Measurements from ENCODE around the gene OR52N2. TPM values are rescaled to one million over a fixed set of nuclear protein-coding genes. Genes with fewer than 3 reads are reported as not detected.

OR52N2 gene
- total RNA-seq, 2 experiments from 2014 or later, result not detected

DNA sequence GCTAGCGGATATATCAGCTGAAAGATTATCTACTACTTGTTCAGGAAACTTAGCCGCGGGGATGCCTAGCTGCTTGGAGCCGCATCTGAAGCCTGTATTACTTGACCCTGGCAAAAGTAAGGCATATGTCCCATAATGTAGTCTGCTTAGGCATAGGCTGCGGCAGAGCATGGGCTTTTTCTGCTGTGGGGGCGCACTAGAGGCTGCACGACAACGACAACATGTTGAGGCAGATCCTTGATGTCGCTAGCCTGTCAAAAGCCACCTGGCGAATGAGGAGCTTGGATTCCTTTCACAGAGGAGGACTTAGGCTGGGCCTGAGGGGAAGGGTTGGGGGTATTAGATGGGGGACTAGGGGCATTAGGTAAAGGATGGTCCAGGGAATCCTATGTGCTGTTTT is 1.1 kb upstream of the OR52N2 start:
- Histone ChIP-seq H3K79me2 (ENCODE audit: insufficient read depth, low read depth, low read length) (no peaks in the 10 kb centered on the region), H3K4me1 (ENCODE audit: insufficient read depth, low read length, poor library complexity, severe bottlenecking) (no peaks in the 10 kb centered on the region), H3K4me3 (ENCODE audit: low read depth, low read length, poor library complexity, severe bottlenecking) (no peak overlapping the region), H3K36me3 (ENCODE audit: insufficient read depth, low read length) (no peaks in the 10 kb centered on the region), H3K9me3 (ENCODE audit: low read length) (no peaks in the 10 kb centered on the region), H3K4me2 (ENCODE audit: low read length) (no peak overlapping the region), H3K27ac (ENCODE audit: low read depth, low read length, poor library complexity, severe bottlenecking) (no peak overlapping the region), H4K20me1 (ENCODE audit: insufficient read depth, low read length) (no peaks in the 10 kb centered on the region), H2AFZ (ENCODE audit: low read length) (no peak overlapping the region), H3K9me2 (ENCODE audit: insufficient read depth, low read length) (no peaks in the 10 kb centered on the region)
- ChIA-PET CTCF (ENCODE audit: unreplicated experiment) (no interaction called here), POLR2A (no interaction called here)
- BruUV-seq (replicated peaks), result no TSS peak
- TF ChIP-seq, protein P1, sequence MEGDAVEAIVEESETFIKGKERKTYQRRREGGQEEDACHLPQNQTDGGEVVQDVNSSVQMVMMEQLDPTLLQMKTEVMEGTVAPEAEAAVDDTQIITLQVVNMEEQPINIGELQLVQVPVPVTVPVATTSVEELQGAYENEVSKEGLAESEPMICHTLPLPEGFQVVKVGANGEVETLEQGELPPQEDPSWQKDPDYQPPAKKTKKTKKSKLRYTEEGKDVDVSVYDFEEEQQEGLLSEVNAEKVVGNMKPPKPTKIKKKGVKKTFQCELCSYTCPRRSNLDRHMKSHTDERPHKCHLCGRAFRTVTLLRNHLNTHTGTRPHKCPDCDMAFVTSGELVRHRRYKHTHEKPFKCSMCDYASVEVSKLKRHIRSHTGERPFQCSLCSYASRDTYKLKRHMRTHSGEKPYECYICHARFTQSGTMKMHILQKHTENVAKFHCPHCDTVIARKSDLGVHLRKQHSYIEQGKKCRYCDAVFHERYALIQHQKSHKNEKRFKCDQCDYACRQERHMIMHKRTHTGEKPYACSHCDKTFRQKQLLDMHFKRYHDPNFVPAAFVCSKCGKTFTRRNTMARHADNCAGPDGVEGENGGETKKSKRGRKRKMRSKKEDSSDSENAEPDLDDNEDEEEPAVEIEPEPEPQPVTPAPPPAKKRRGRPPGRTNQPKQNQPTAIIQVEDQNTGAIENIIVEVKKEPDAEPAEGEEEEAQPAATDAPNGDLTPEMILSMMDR (conservative IDR thresholded peaks at IDR 0.05; ENCODE audit: low read length), result no peak
- TF ChIP-seq EZH2phosphoT487 (IDR thresholded peaks at IDR 0.05; ENCODE audit: borderline replicate concordance, low read depth, low read length), result no peak
- no peak for DNase-seq (ENCODE audit: low spot score)
- intact Hi-C loops (cut with micrococcal nuclease; ENCODE audit: unreplicated experiment), result loop anchor here (5.0 kb wide), 1 partner anchor 685 kb away; no protein-coding TSS in a partner anchor

DNA sequence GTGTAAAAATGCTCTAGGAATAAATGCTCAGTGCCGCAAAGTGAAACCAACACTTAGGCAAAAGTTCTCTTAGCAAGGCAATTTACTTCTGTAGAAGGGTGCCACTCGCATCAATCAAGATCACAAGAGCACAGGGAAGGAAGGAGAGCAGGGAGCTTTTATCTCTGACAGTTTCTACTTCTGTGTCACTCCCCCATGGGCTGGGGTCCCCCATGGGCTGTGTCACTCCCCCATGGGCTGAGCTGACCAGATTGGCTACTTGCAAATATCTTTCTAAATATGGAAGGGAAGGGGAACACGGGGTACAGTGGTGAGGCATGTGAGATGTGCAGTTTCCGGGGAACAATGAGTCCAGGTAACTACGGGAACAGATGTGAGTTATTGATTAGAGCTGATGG is 397 bp downstream of the OR52N2 start:
- ChIA-PET POLR2A (no interaction called here), CTCF (ENCODE audit: unreplicated experiment) (no interaction called here)
- H3K9me3 ChIP-seq (ENCODE audit: low read length), result no peaks in the 10 kb centered on the region
- H3K79me2 ChIP-seq (ENCODE audit: insufficient read depth, low read depth, low read length), result no peaks in the 10 kb centered on the region
- no TSS peak for BruUV-seq (replicated peaks)
- H3K4me3 ChIP-seq (ENCODE audit: low read depth, low read length, poor library complexity, severe bottlenecking), result no peak overlapping the region
- DNase-seq (ENCODE audit: low spot score), result no peak
- TF ChIP-seq, protein P1 (conservative IDR thresholded peaks at IDR 0.05; ENCODE audit: low read length), result no peak
- no peak for TF ChIP-seq EZH2phosphoT487 (IDR thresholded peaks at IDR 0.05; ENCODE audit: borderline replicate concordance, low read depth, low read length)
- intact Hi-C loops (cut with micrococcal nuclease; ENCODE audit: unreplicated experiment), result loop anchor here (5.0 kb wide), 1 partner anchor 687 kb away; no protein-coding TSS in a partner anchor
- H3K4me2 ChIP-seq (ENCODE audit: low read length), result peak overlapping the region; percentile 53
- no peaks in the 10 kb centered on the region for H4K20me1 ChIP-seq (ENCODE audit: insufficient read depth, low read length)
- no peaks in the 10 kb centered on the region for H3K4me1 ChIP-seq (ENCODE audit: insufficient read depth, low read length, poor library complexity, severe bottlenecking)
- no peaks in the 10 kb centered on the region for H3K36me3 ChIP-seq (ENCODE audit: insufficient read depth, low read length)
- no peaks in the 10 kb centered on the region for H3K9me2 ChIP-seq (ENCODE audit: insufficient read depth, low read length)
- no peak overlapping the region for H3K27ac ChIP-seq (ENCODE audit: low read depth, low read length, poor library complexity, severe bottlenecking)
- peak overlapping the region; percentile 75 for H2AFZ ChIP-seq (ENCODE audit: low read length)

DNA sequence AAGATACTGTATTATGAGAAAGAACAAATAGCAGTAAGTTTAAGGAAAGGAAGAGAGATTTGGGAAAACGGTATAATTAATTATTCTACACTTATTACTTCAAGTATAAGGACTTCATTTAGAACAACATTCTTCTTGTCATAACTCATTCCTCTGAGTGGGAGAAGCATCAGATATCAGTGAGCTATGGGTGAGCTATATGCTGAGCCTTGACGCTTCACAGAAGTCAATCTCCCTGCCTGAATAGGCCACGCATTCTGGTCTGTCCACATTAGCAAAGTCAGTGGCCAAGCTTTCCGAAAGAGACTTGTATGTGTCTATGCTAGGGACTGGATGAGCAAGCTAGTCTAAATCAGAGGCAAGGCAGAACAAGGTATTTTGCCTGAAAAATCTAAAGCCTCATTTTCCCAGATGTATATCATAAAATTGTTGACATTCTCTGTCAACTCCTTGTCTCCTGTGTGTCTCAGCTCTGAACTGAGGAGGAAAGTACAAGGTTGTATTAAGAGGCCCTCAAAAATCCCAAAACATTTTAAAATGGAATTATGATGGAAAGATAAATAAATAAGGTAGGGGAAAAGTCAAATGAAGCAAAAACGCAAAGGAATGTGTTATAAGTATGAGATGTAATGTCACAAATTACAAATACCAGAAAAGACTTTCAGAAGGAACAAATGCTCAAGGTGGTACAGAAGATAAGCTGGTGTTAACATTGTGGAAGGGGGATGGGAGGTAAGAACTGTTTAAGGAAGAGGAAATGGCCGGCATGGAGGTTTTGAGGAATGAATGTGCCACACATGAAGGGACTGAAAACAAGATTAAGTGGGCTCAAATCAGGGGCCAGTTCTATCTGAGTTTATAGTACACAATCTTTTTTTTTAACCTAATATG is 1.4 kb downstream of the OR52N2 start:
- H3K36me3 ChIP-seq (ENCODE audit: insufficient read depth, low read length), result no peaks in the 10 kb centered on the region
- H3K4me3 ChIP-seq (ENCODE audit: low read depth, low read length, poor library complexity, severe bottlenecking), result no peak overlapping the region
- ChIA-PET POLR2A (interaction anchor here (1.1 kb wide), 1 partner anchor 12 kb away, joined by 3 read pairs; no protein-coding TSS in a partner anchor), CTCF (ENCODE audit: unreplicated experiment) (no interaction called here)
- no peak overlapping the region for H3K27ac ChIP-seq (ENCODE audit: low read depth, low read length, poor library complexity, severe bottlenecking)
- no peak for TF ChIP-seq EZH2phosphoT487 (IDR thresholded peaks at IDR 0.05; ENCODE audit: borderline replicate concordance, low read depth, low read length)
- TF ChIP-seq, protein P1 (conservative IDR thresholded peaks at IDR 0.05; ENCODE audit: low read length), result no peak
- H2AFZ ChIP-seq (ENCODE audit: low read length), result no peak overlapping the region
- no peaks in the 10 kb centered on the region for H3K9me2 ChIP-seq (ENCODE audit: insufficient read depth, low read length)
- DNase-seq (ENCODE audit: low spot score), result no peak
- H3K4me2 ChIP-seq (ENCODE audit: low read length), result no peak overlapping the region
- H3K79me2 ChIP-seq (ENCODE audit: insufficient read depth, low read depth, low read length), result no peaks in the 10 kb centered on the region
- H4K20me1 ChIP-seq (ENCODE audit: insufficient read depth, low read length), result no peaks in the 10 kb centered on the region
- H3K4me1 ChIP-seq (ENCODE audit: insufficient read depth, low read length, poor library complexity, severe bottlenecking), result no peaks in the 10 kb centered on the region
- intact Hi-C loops (cut with micrococcal nuclease; ENCODE audit: unreplicated experiment), result loop anchor here (5.0 kb wide), 1 partner anchor 688 kb away; no protein-coding TSS in a partner anchor
- BruUV-seq (replicated peaks), result no TSS peak
- no peaks in the 10 kb centered on the region for H3K9me3 ChIP-seq (ENCODE audit: low read length)

Measured in OCI-LY7 (cell line).